ENCODE measurements around the gene AAK1. TPM values are rescaled to one million over a fixed set of nuclear protein-coding genes. Genes with fewer than 3 reads are reported as not detected.

The AAK1 gene
- total and polyA plus RNA-seq, 7 donors, result 7.8 to 95.2 (median 52.5) TPM

- Histone ChIP-seq H3K36me3 (ENCODE audit: insufficient read depth in 1 of 2, low read depth in 1 of 2) (peaks cover 2 to 65% of the 10 kb centered on the region in 2 donors), H3K27me3 (ENCODE audit: insufficient read depth in 3 of 3, low read length in 2 of 3) (no peaks in the 10 kb centered on the region), H3K27ac (no peak overlapping the region), H3K4me3 (no peak overlapping the region), H3K4me1 (no peaks in the 10 kb centered on the region), H3K9me3 (no peaks in the 10 kb centered on the region)
- ATAC-seq, result no peak
- DNase-seq, result no peak
- intact Hi-C loops (cut with DNase I), result no loop called here
- no peak for TF ChIP-seq CTCF (IDR thresholded peaks at IDR 0.05)
- WGBS, 3 donors, result 64 to 73% (median 67%) methylated on average over 6 of the region's 6 CpGs
These were observed 150.3 kb downstream of the AAK1 start for GRCh38 chr2:69493268-69493667.

- Histone ChIP-seq H3K4me3 (no peak overlapping the region), H3K4me1 (no peaks in the 10 kb centered on the region), H3K36me3 (ENCODE audit: insufficient read depth in 1 of 2, low read depth in 1 of 2) (peaks cover 2 to 73% of the 10 kb centered on the region in 2 donors), H3K27me3 (ENCODE audit: insufficient read depth in 3 of 3, low read length in 2 of 3) (no peaks in the 10 kb centered on the region), H3K27ac (no peak overlapping the region), H3K9me3 (no peaks in the 10 kb centered on the region)
- DNase-seq (no peak), ATAC-seq (no peak)
- no peak for TF ChIP-seq CTCF (IDR thresholded peaks at IDR 0.05)
- intact Hi-C loops (cut with DNase I), result no loop called here
- 97 to 99% (median 97%) methylated on average over 4 of the region's 4 CpGs for WGBS, 3 donors
These were observed 151.7 kb downstream of the AAK1 start for GRCh38 chr2:69491864-69492263.

GRCh38 chr2:69490486-69490885 lies 153.1 kb downstream of the AAK1 start:
- H3K36me3 ChIP-seq (ENCODE audit: insufficient read depth in 1 of 2, low read depth in 1 of 2), result peaks cover 2 to 72% of the 10 kb centered on the region in 2 donors
- 90 to 97% (median 92%) methylated on average over 1 of the region's 1 CpG for WGBS, 3 donors
- intact Hi-C loops (cut with DNase I), result no loop called here
- DNase-seq (no peak), ATAC-seq (no peak)
- H3K27me3 ChIP-seq (ENCODE audit: insufficient read depth in 3 of 3, low read length in 2 of 3), result no peaks in the 10 kb centered on the region
- H3K9me3 ChIP-seq, result no peaks in the 10 kb centered on the region
- H3K4me3 ChIP-seq, result no peak overlapping the region
- no peak overlapping the region for H3K27ac ChIP-seq
- TF ChIP-seq CTCF (IDR thresholded peaks at IDR 0.05), result no peak
- no peaks in the 10 kb centered on the region for H3K4me1 ChIP-seq

- no peaks in the 10 kb centered on the region for H3K27me3 ChIP-seq (ENCODE audit: insufficient read depth in 3 of 3, low read length in 2 of 3)
- H3K36me3 ChIP-seq (ENCODE audit: insufficient read depth in 1 of 2, low read depth in 1 of 2), result peaks cover 2 to 67% of the 10 kb centered on the region in 2 donors
- ATAC-seq (no peak), DNase-seq (no peak)
- intact Hi-C loops (cut with DNase I), result no loop called here
- no peak overlapping the region for H3K27ac ChIP-seq
- no peak overlapping the region for H3K4me3 ChIP-seq
- no peak for TF ChIP-seq CTCF (IDR thresholded peaks at IDR 0.05)
- 86 to 91% (median 88%) methylated on average over 6 of the region's 6 CpGs for WGBS, 3 donors
- H3K9me3 ChIP-seq, result no peaks in the 10 kb centered on the region
- H3K4me1 ChIP-seq, result no peaks in the 10 kb centered on the region
These were observed 153.7 kb downstream of the AAK1 start for GRCh38 chr2:69489793-69490192.

- no peaks in the 10 kb centered on the region for H3K4me1 ChIP-seq
- peaks cover 3 to 70% of the 10 kb centered on the region in 2 donors for H3K36me3 ChIP-seq (ENCODE audit: insufficient read depth in 1 of 2, low read depth in 1 of 2)
- H3K27ac ChIP-seq, result no peak overlapping the region
- DNase-seq, result no peak
- H3K27me3 ChIP-seq (ENCODE audit: insufficient read depth in 3 of 3, low read length in 2 of 3), result no peaks in the 10 kb centered on the region
- no peak for ATAC-seq
- TF ChIP-seq CTCF (IDR thresholded peaks at IDR 0.05), result no peak
- H3K4me3 ChIP-seq, result no peak overlapping the region
- WGBS, 3 donors, result 48 to 56% (median 49%) methylated on average over 3 of the region's 3 CpGs
- intact Hi-C loops (cut with DNase I), result no loop called here
- H3K9me3 ChIP-seq, result no peaks in the 10 kb centered on the region
These were observed 159.8 kb downstream of the AAK1 start for GRCh38 chr2:69483696-69484095.

Data from psoas muscle (tissue), 8 donors.